ENCODE results near the gene AMBN. TPM values are rescaled to one million over a fixed set of nuclear protein-coding genes. Genes with fewer than 3 reads are reported as not detected.

AMBN gene
- total RNA-seq, 4 donors from 2014 or later: 0.68 TPM; not detected in 3

- no peak overlapping the region for H3K4me3 ChIP-seq (ENCODE audit: low read depth, poor library complexity, severe bottlenecking)
- no peak for DNase-seq (ENCODE audit: low spot score in 2 of 2)
- 5 to 8% methylated on average over 9 of the region's 9 CpGs for WGBS, 2 donors
- TF ChIP-seq CTCF (IDR thresholded peaks at IDR 0.05): no peak
- TF ChIP-seq POLR2A (IDR thresholded peaks at IDR 0.05): no peak
- intact Hi-C loops (cut with DNase I; ENCODE audit: low total_unique reads): no loop called here
Measured at GRCh38 chr4:70613306-70614183, 21.5 kb downstream of the AMBN start.

GRCh38 chr4:70614184-70614555 lies 22.1 kb downstream of the AMBN start:
- intact Hi-C loops (cut with DNase I; ENCODE audit: low total_unique reads): no loop called here
- no peak for DNase-seq (ENCODE audit: low spot score in 2 of 2)
- TF ChIP-seq POLR2A (IDR thresholded peaks at IDR 0.05) (no peak), CTCF (IDR thresholded peaks at IDR 0.05) (no peak)
- 31 to 45% methylated on average over 3 of the region's 3 CpGs for WGBS, 2 donors
- no peak overlapping the region for H3K4me3 ChIP-seq (ENCODE audit: low read depth, poor library complexity, severe bottlenecking)

- intact Hi-C loops (cut with DNase I; ENCODE audit: low total_unique reads): no loop called here
- 83 to 86% methylated on average over 4 of the region's 4 CpGs for WGBS, 2 donors
- H3K4me3 ChIP-seq (ENCODE audit: low read depth, poor library complexity, severe bottlenecking): no peak overlapping the region
- no peak for DNase-seq (ENCODE audit: low spot score in 2 of 2)
- TF ChIP-seq CTCF (IDR thresholded peaks at IDR 0.05) (no peak), POLR2A (IDR thresholded peaks at IDR 0.05) (no peak)
Measured at GRCh38 chr4:70619288-70619687, 27.2 kb downstream of the AMBN start.

- intact Hi-C loops (cut with DNase I; ENCODE audit: low total_unique reads): no loop called here
- H3K4me3 ChIP-seq (ENCODE audit: low read depth, poor library complexity, severe bottlenecking): no peak overlapping the region
- TF ChIP-seq CTCF (IDR thresholded peaks at IDR 0.05): no peak
- no peak for TF ChIP-seq POLR2A (IDR thresholded peaks at IDR 0.05)
- no peak for DNase-seq (ENCODE audit: low spot score in 2 of 2)
- WGBS, 2 donors: 95 to 96% methylated on average over 2 of the region's 2 CpGs
Measured at GRCh38 chr4:70619778-70620177, 27.7 kb downstream of the AMBN start.

GRCh38 chr4:70623323-70623722 lies 31.3 kb downstream of the AMBN start:
- TF ChIP-seq CTCF (IDR thresholded peaks at IDR 0.05): no peak
- no peak for TF ChIP-seq POLR2A (IDR thresholded peaks at IDR 0.05)

More at GRCh38 chr4:70623323-70623722, 31.3 kb downstream of the AMBN start:
- no peak overlapping the region for H3K4me3 ChIP-seq (ENCODE audit: low read depth, poor library complexity, severe bottlenecking)
- intact Hi-C loops (cut with DNase I; ENCODE audit: low total_unique reads): no loop called here
- DNase-seq (ENCODE audit: low spot score in 2 of 2): no peak
- WGBS, 2 donors: 91 to 96% methylated on average over 3 of the region's 3 CpGs
